Measurements from ENCODE around the gene MED13L. TPM values are rescaled to one million over a fixed set of nuclear protein-coding genes. Genes with fewer than 3 reads are reported as not detected.

MED13L gene
- total and polyA plus RNA-seq, 2 donors (not counting 3 experiments of a cell fraction or from before 2014, with no cell fraction given): 27.4 to 93.6 TPM

DNA sequence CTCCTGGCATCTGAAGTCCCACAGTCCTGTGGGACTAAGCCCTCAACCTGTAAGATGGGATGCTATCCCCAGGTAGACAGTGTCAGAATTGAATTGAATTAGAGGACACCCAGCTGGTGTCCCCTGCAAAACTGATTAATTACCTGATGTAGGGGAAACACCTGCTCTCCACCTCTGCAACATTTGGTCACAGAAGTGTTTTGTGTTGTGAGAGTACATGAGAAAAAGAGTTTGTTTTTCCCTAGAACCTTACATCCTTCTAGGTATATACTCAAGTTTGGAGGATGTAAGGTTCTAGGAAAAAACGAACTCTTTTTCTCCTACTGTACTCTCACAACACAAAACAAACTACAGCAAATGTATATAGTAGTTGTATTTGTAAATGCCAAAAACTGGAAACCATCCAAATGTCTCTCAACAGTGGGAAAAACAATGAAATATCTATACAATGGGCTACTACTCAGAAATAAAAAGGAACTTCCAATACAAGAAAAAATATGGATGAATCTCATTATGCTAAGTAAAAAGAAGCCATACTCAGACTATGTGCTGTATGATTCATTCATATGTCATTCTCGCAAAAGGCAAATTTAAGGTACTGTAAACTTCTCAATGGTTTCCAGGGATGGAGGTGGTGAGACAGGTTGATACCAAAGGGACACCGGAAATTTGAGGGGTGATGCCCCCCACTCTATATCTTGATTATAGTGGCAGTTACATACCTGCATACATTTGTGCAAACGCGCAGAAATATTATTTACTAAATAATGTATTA is 160.7 kb downstream of the MED13L start:
- intact Hi-C loops (cut with micrococcal nuclease): no loop called here

DNA sequence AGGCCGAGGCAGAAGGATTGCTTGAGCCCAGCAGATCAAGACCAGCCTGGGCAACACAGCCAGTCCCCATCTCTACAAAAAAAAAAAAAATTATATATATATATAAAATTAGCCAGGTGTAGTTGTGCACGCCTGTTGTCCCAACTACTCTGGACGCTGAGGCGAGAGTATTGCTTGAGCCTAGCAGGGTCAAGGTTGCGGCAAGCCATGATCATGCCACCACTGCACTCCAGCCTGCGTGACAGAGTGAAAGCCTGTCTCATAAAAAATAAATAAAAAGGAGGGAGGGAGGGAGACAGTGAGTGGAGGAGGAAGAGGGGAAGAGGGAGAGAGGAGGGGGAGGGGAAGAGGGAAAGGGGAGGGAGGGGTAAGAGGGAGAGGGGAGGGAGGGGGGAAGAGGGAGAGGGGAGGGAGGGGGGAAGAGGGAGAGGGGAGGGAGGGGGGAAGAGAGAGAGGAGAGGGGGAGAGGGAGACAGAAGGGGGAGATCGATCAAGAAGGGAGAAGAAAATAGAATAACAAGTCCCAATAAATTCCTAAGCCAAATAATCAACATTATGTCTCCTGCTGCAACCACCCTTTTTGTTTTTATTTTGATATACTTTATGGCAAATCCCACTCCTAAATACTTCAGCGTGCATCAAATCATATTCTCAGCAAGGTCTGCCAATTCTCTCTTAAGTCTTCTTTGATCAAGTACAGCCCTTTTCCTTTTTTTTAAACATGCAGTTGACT is 163.9 kb downstream of the MED13L start:
- H3K36me3 ChIP-seq (ENCODE audit: control insufficient read depth in 2 of 2, extremely low read depth in 1 of 2, insufficient read depth in 2 of 2, low read length in 2 of 2): no peaks in the 10 kb centered on the region
- H4K20me1 ChIP-seq (replicated peaks; ENCODE audit: control insufficient read depth, extremely low read depth, insufficient read depth, low read length): peaks cover 2% of the 10 kb centered on the region
- no peaks in the 10 kb centered on the region for H3K9me3 ChIP-seq (replicated peaks; ENCODE audit: control insufficient read depth, insufficient read depth, low read length)
- H3K79me2 ChIP-seq (ENCODE audit: control insufficient read depth, insufficient read depth, low read length): peaks cover 54% of the 10 kb centered on the region
- intact Hi-C loops (cut with micrococcal nuclease) (no loop called here), dilution Hi-C loops (cut with MboI; ENCODE audit: extremely low pct_ligation_motif_present, low sequenced_read_pairs) (no loop called here)
- TF ChIP-seq POLR2A (IDR thresholded peaks at IDR 0.05; ENCODE audit: low read depth, low read length) (no peak), MYC (IDR thresholded peaks at IDR 0.05; ENCODE audit: low read depth, low read length) (no peak), GATA2 (IDR thresholded peaks at IDR 0.05; ENCODE audit: insufficient read depth, insufficient read length, low read depth, low read length) (no peak), EZH2 (IDR thresholded peaks at IDR 0.05; ENCODE audit: borderline replicate concordance, low read depth, low read length, severe bottlenecking) (no peak), POLR2AphosphoS5 (IDR thresholded peaks at IDR 0.05; ENCODE audit: insufficient read depth, low read depth, low read length) (no peak), FOS (IDR thresholded peaks at IDR 0.05; ENCODE audit: borderline replicate concordance, insufficient read depth, low read length) (no peak), JUN (IDR thresholded peaks at IDR 0.05; ENCODE audit: borderline replicate concordance, insufficient read depth, insufficient read length, low read depth) (no peak)
- TF ChIP-seq, protein P1, sequence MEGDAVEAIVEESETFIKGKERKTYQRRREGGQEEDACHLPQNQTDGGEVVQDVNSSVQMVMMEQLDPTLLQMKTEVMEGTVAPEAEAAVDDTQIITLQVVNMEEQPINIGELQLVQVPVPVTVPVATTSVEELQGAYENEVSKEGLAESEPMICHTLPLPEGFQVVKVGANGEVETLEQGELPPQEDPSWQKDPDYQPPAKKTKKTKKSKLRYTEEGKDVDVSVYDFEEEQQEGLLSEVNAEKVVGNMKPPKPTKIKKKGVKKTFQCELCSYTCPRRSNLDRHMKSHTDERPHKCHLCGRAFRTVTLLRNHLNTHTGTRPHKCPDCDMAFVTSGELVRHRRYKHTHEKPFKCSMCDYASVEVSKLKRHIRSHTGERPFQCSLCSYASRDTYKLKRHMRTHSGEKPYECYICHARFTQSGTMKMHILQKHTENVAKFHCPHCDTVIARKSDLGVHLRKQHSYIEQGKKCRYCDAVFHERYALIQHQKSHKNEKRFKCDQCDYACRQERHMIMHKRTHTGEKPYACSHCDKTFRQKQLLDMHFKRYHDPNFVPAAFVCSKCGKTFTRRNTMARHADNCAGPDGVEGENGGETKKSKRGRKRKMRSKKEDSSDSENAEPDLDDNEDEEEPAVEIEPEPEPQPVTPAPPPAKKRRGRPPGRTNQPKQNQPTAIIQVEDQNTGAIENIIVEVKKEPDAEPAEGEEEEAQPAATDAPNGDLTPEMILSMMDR (IDR thresholded peaks at IDR 0.05; ENCODE audit: extremely low read depth in 1 of 2, insufficient read depth in 1 of 2, low read depth in 1 of 2, low read length in 2 of 2): no peak
- TF ChIP-seq, protein P2, sequence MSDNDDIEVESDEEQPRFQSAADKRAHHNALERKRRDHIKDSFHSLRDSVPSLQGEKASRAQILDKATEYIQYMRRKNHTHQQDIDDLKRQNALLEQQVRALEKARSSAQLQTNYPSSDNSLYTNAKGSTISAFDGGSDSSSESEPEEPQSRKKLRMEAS (IDR thresholded peaks at IDR 0.05; ENCODE audit: insufficient read depth, insufficient read length): no peak
- no peak for FAIRE-seq
- H3K9ac ChIP-seq (replicated peaks; ENCODE audit: extremely low read depth, insufficient read depth, low read length): no peak overlapping the region
- ChIA-PET POLR2A (no interaction called here), CTCF (interaction anchor here (1.4 kb wide), 1 partner anchor 7 kb away, joined by 4 read pairs; no protein-coding TSS in a partner anchor)
- H3K4me3 ChIP-seq (replicated peaks in 1 of 3; ENCODE audit: insufficient read depth in 1 of 3, low read depth in 1 of 3, low read length in 3 of 3): no peak overlapping the region
- H3K4me1 ChIP-seq (ENCODE audit: control insufficient read depth, extremely low read depth, insufficient read depth, low read length): peaks cover 15% of the 10 kb centered on the region
- H3K27ac ChIP-seq (ENCODE audit: insufficient read depth, low read depth, low read length): no peak overlapping the region
- no peaks in the 10 kb centered on the region for H3K27me3 ChIP-seq (ENCODE audit: control insufficient read depth in 2 of 2, insufficient read depth in 2 of 2, low read length in 2 of 2)
- no peaks in the 10 kb centered on the region for H3K9me1 ChIP-seq (replicated peaks; ENCODE audit: control insufficient read depth, extremely low read depth, insufficient read depth, low read length)
- H2AFZ ChIP-seq (ENCODE audit: low read depth, low read length): no peak overlapping the region
- BruUV-seq (replicated peaks): no TSS peak
- no peak for DNase-seq (ENCODE audit: low read depth, low spot score)
- no peak overlapping the region for H3K4me2 ChIP-seq (ENCODE audit: insufficient read depth, low read length)

More for the DNA sequence above, 160.7 kb downstream of the MED13L start:
- no TSS peak for BruUV-seq (replicated peaks)
- no peak for TF ChIP-seq POLR2AphosphoS5 (IDR thresholded peaks at IDR 0.05; ENCODE audit: insufficient read depth, low read depth, low read length)
- TF ChIP-seq MYC (IDR thresholded peaks at IDR 0.05; ENCODE audit: low read depth, low read length): no peak
- TF ChIP-seq FOS (IDR thresholded peaks at IDR 0.05; ENCODE audit: borderline replicate concordance, insufficient read depth, low read length): peak; percentile 34
- peaks cover 25% of the 10 kb centered on the region for H3K4me1 ChIP-seq (ENCODE audit: control insufficient read depth, extremely low read depth, insufficient read depth, low read length)
- peaks cover 6% of the 10 kb centered on the region for H4K20me1 ChIP-seq (replicated peaks; ENCODE audit: control insufficient read depth, extremely low read depth, insufficient read depth, low read length)
- ChIA-PET CTCF (no interaction called here), POLR2A (no interaction called here)
- peaks cover 76% of the 10 kb centered on the region for H3K79me2 ChIP-seq (ENCODE audit: control insufficient read depth, insufficient read depth, low read length)
- no peaks in the 10 kb centered on the region for H3K9me1 ChIP-seq (replicated peaks; ENCODE audit: control insufficient read depth, extremely low read depth, insufficient read depth, low read length)
- H3K27me3 ChIP-seq (ENCODE audit: control insufficient read depth in 2 of 2, insufficient read depth in 2 of 2, low read length in 2 of 2): no peaks in the 10 kb centered on the region
- FAIRE-seq (no peak), DNase-seq (ENCODE audit: low read depth, low spot score) (no peak)
- no peak overlapping the region for H3K27ac ChIP-seq (ENCODE audit: insufficient read depth, low read depth, low read length)
- H3K9me3 ChIP-seq (replicated peaks; ENCODE audit: control insufficient read depth, insufficient read depth, low read length): no peaks in the 10 kb centered on the region
- H3K36me3 ChIP-seq (ENCODE audit: control insufficient read depth in 2 of 2, extremely low read depth in 1 of 2, insufficient read depth in 2 of 2, low read length in 2 of 2): no peaks in the 10 kb centered on the region
- dilution Hi-C loops (cut with MboI; ENCODE audit: extremely low pct_ligation_motif_present, low sequenced_read_pairs): no loop called here
- H2AFZ ChIP-seq (ENCODE audit: low read depth, low read length): no peak overlapping the region
- no peak overlapping the region for H3K9ac ChIP-seq (replicated peaks; ENCODE audit: extremely low read depth, insufficient read depth, low read length)
- H3K4me2 ChIP-seq (ENCODE audit: insufficient read depth, low read length): no peak overlapping the region
- H3K4me3 ChIP-seq (replicated peaks in 1 of 3; ENCODE audit: insufficient read depth in 1 of 3, low read depth in 1 of 3, low read length in 3 of 3): no peak overlapping the region
